Parathyroid adenoma (tissue), 2 donors: ENCODE results near the gene OR6C6.

ENCODE experiments used
- H2AFZ ChIP-seq: fragments of 300-600 bp; sonication (generic); one replicate; pipeline ENCODE4 v1.7.0; 2017; ENCODE audit warnings: antibody characterized with exemption, mild to moderate bottlenecking
- H3K27ac ChIP-seq: fragments of 300-600 bp; sonication (generic); one replicate; pipeline ENCODE4 v1.7.0; 2017
- H3K27me3 ChIP-seq: fragments of 300-600 bp; sonication (generic); one replicate; pipeline ENCODE4 v1.7.0; 2017; ENCODE audit warnings: low read length; ENCODE audit not compliant: control insufficient read depth, insufficient read depth
- H3K36me3 ChIP-seq: fragments of 300-600 bp; sonication (generic); one replicate; pipeline ENCODE4 v1.7.0; 2017; ENCODE audit warnings: low read length; ENCODE audit not compliant: control insufficient read depth, insufficient read depth
- H3K4me1 ChIP-seq: fragments of 300-600 bp; sonication (generic); one replicate; pipeline ENCODE4 v1.7.0; 2017; ENCODE audit warnings: control low read depth
- H3K4me2 ChIP-seq: fragments of 300-600 bp; sonication (generic); one replicate; pipeline ENCODE4 v1.7.0; 2017; ENCODE audit warnings: low read length
- H3K4me3 ChIP-seq: fragments of 300-600 bp; sonication (generic); one replicate; pipeline ENCODE4 v1.7.0; 2017; ENCODE audit warnings: low read depth, low read length
- H3K79me2 ChIP-seq: fragments of 300-600 bp; sonication (generic); one replicate; pipeline ENCODE4 v1.7.0; 2017; ENCODE audit warnings: control low read depth
- H3K9ac ChIP-seq: fragments of 300-600 bp; sonication (generic); one replicate; pipeline ENCODE4 v1.7.0; 2017; ENCODE audit warnings: mild to moderate bottlenecking
- H3K9me3 ChIP-seq: fragments of 300-600 bp; sonication (generic); one replicate; pipeline ENCODE4 v1.7.0; 2017; ENCODE audit warnings: low read length; ENCODE audit not compliant: control insufficient read depth
- TF ChIP-seq, protein P1 (sequence below): fragments of 300-600 bp; sonication (generic); IDR thresholded peaks from one replicate; pipeline ENCODE4 v1.7.0; 2017; ENCODE audit warnings: antibody characterized with exemption, mild to moderate bottlenecking
- donor health status: primary hyperparathyroidism.

Gene OR6C6

DNA sequence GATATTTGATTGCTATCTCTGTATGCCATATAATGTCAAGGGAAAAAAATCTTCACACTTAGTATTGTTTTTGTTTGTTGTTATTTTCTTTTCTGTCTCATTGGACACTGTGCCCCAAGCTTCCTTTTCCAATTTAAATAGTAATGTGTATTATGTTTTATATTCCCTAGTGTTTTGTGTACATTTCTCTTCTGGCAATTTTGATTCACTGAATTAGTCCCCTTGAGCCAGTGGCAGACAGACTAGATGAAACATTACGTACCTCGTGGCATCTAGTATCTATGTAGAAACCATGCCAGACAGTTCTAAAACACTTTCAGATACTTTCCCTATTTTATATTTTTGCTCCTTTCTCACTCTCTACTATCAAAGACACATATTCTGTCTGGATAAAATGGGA lies 17.7 kb upstream of the OR6C6 start, which contains the start of gene OR6C1:
Gene OR6C1 (plus strand): TSS at position 301 of the 400 bp plus-strand sequence. CDS start 6,257 bp downstream, outside the sequence.
- Histone ChIP-seq H3K27me3 (no peaks in the 10 kb centered on the region), H3K36me3 (no peaks in the 10 kb centered on the region)

DNA sequence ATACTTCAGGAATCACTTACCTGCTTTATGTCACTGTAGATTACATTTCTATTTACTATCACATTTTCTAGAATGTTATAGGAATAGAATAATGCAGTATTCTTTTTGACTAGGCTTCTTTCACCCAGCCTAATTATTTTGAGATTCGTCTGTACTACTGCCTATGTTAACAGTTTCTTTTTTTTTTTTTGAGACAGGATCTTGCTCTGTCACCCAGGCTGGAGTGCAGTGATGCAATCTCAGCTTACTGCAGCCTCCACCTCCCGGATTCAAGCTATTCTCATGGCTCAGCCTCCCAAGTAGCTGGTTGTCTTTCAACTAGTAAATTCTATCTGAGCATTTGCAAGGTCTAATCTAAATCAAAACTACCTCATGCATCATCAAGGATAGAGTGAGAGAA lies 6.4 kb downstream of the OR6C6 start:
- no peaks in the 10 kb centered on the region for H3K9me3 ChIP-seq
- TF ChIP-seq, protein P1, sequence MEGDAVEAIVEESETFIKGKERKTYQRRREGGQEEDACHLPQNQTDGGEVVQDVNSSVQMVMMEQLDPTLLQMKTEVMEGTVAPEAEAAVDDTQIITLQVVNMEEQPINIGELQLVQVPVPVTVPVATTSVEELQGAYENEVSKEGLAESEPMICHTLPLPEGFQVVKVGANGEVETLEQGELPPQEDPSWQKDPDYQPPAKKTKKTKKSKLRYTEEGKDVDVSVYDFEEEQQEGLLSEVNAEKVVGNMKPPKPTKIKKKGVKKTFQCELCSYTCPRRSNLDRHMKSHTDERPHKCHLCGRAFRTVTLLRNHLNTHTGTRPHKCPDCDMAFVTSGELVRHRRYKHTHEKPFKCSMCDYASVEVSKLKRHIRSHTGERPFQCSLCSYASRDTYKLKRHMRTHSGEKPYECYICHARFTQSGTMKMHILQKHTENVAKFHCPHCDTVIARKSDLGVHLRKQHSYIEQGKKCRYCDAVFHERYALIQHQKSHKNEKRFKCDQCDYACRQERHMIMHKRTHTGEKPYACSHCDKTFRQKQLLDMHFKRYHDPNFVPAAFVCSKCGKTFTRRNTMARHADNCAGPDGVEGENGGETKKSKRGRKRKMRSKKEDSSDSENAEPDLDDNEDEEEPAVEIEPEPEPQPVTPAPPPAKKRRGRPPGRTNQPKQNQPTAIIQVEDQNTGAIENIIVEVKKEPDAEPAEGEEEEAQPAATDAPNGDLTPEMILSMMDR = no peak
- H3K4me1 ChIP-seq = no peaks in the 10 kb centered on the region
- H3K9ac ChIP-seq = no peak overlapping the region
- no peaks in the 10 kb centered on the region for H3K27me3 ChIP-seq
- H3K4me2 ChIP-seq = no peak overlapping the region
- no peaks in the 10 kb centered on the region for H3K79me2 ChIP-seq
- no peak overlapping the region for H2AFZ ChIP-seq
- no peaks in the 10 kb centered on the region for H3K36me3 ChIP-seq
- no peak overlapping the region for H3K4me3 ChIP-seq
- no peak overlapping the region for H3K27ac ChIP-seq

More for the DNA sequence above, 17.7 kb upstream of the OR6C6 start, which contains the start of gene OR6C1:
- Histone ChIP-seq H3K9ac (no peak within 1 kb of the TSS), H3K79me2 (no peaks in the 10 kb centered on the region), H3K4me1 (no peaks in the 10 kb centered on the region), H2AFZ (no peak within 1 kb of the TSS), H3K4me3 (no peak within 1 kb of the TSS), H3K27ac (no peak within 1 kb of the TSS), H3K9me3 (no peaks in the 10 kb centered on the region), H3K4me2 (no peak within 1 kb of the TSS)
- TF ChIP-seq, protein P1 = no peak

DNA sequence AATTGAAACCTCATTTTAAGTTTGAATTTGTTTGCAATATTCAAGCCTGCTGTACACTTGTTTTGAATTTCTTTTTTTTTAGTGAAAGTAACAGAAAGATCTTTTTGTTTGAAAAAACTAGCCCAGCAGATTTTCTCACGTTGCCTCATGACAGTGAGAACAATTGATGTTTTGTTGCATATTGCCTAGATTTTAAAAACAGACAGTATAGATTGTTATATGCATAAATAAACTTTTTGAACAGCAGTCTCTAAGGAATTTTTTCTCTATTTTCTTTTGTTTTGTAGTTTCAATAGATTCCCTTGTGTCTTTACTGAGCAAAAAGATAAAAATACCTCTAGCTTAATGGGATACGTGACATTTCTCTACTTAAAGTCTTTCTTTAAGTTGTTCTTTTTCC lies 15.4 kb downstream of the OR6C6 start:
- Histone ChIP-seq H3K4me2 (no peak overlapping the region), H3K36me3 (no peaks in the 10 kb centered on the region), H2AFZ (no peak overlapping the region), H3K9ac (no peak overlapping the region), H3K79me2 (no peaks in the 10 kb centered on the region), H3K27me3 (no peaks in the 10 kb centered on the region), H3K4me3 (no peak overlapping the region), H3K27ac (no peak overlapping the region), H3K4me1 (no peaks in the 10 kb centered on the region), H3K9me3 (no peaks in the 10 kb centered on the region)
- TF ChIP-seq, protein P1 = no peak

DNA sequence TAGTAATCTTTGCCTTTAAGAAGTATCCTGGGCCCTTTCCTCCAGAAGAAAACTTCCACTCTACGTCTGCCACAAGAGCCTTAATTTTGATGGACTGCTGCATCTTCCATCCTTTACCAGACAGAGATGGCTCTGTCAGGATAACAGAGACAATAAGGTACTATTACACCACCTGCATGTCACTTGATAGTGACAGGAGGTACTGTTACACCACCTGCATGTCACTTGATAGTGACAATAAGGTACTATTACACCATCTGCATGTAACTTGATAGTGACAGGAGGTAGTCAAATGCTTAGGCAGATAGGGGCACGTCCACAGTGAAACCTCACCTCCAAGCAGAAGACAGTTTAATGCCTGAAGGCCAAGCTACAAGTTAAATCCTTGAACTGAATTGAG lies 38.1 kb downstream of the OR6C6 start:
- no peak overlapping the region for H3K4me2 ChIP-seq
- H3K36me3 ChIP-seq = no peaks in the 10 kb centered on the region
- H3K27me3 ChIP-seq = no peaks in the 10 kb centered on the region
- H3K4me1 ChIP-seq = no peaks in the 10 kb centered on the region
- TF ChIP-seq, protein P1 = no peak
- H2AFZ ChIP-seq = no peak overlapping the region
- no peak overlapping the region for H3K27ac ChIP-seq
- H3K4me3 ChIP-seq = no peak overlapping the region
- H3K9me3 ChIP-seq = no peaks in the 10 kb centered on the region
- H3K9ac ChIP-seq = no peak overlapping the region
- no peaks in the 10 kb centered on the region for H3K79me2 ChIP-seq

DNA sequence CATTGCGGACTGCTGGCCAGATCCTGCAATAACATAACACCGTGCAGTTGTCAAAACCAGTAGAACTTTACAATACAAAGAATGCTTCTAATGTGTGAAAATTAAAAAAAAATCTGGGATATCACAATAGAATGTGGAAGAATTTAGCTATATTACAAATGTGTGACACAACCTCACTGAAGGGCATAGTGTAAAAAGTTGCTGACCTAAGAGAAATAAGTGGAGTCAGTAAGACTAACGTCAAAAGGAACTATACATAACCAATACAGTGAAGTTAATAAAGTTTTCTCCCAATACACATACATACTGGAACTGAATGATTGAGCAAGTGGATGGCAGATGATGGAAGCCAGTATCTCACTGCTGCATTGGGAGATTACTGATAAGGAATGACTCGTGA lies 39.5 kb downstream of the OR6C6 start:
- no peaks in the 10 kb centered on the region for H3K27me3 ChIP-seq
- H3K79me2 ChIP-seq = no peaks in the 10 kb centered on the region
- no peak overlapping the region for H3K4me3 ChIP-seq
- H3K9me3 ChIP-seq = no peaks in the 10 kb centered on the region
- no peaks in the 10 kb centered on the region for H3K36me3 ChIP-seq
- no peak overlapping the region for H2AFZ ChIP-seq
- TF ChIP-seq, protein P1 = no peak
- no peak overlapping the region for H3K27ac ChIP-seq
- H3K4me1 ChIP-seq = no peaks in the 10 kb centered on the region
- H3K4me2 ChIP-seq = no peak overlapping the region
- H3K9ac ChIP-seq = no peak overlapping the region
